Right atrium auricular region (tissue), 2 donors: ENCODE data around the gene CACNG1. TPM values are rescaled to one million over a fixed set of nuclear protein-coding genes. Genes with fewer than 3 reads are reported as not detected.

Source experiments
- DNase-seq: peaks from one replicate; pipeline ENCODE4 v3.0.0-alpha.2; 2019; ENCODE audit warnings: low spot score
- H3K27ac ChIP-seq, 2 donors: fragments of 200-600 bp; sonication (generic); 1 replicate in 1 of 2; 2 replicates in 1 of 2; pipeline ENCODE4 v1.5.1; 2016 to 2019
- H3K27me3 ChIP-seq, 2 donors: fragments of 200-600 bp; sonication (generic); one replicate each; pipeline versions ENCODE4 v1.5.1 to v1.6.0; 2017 to 2019
- H3K36me3 ChIP-seq: fragments of 200-600 bp; sonication (generic); one replicate; pipeline ENCODE4 v1.5.1; 2016
- H3K4me1 ChIP-seq, 2 donors: fragments of 200-600 bp; sonication (generic); one replicate each; pipeline versions ENCODE4 v1.5.1 to v1.6.0; 2017 to 2019
- H3K4me3 ChIP-seq, 2 donors: fragments of 200-600 bp; sonication (generic); 1 replicate in 1 of 2; 2 replicates in 1 of 2; pipeline ENCODE4 v1.5.1; 2017 to 2019; ENCODE audit warnings: mild to moderate bottlenecking in 1 of 2, moderate library complexity in 1 of 2
- H3K9me3 ChIP-seq, 2 donors: fragments of 200-600 bp; sonication (generic); one replicate each; pipeline ENCODE4 v1.5.1; 2019
- CTCF ChIP-seq, 2 donors: fragments of 200-600 bp; sonication (generic); IDR thresholded peaks; one replicate each; pipeline ENCODE4 v1.5.1; 2019; ENCODE audit warnings: antibody characterized with exemption in 2 of 2
- total RNA-seq, 2 donors: library from RNA; depleted of rRNA; stranded (reverse); fragments of >200 nt; gene quantifications; one replicate each; pipeline ENCODE4 v1.1.0, GENCODE V29; 2016

Gene CACNG1
- total RNA-seq, 2 donors from 2014 or later = not detected

- no peak for TF ChIP-seq CTCF (IDR thresholded peaks at IDR 0.05)
- H3K36me3 ChIP-seq = no peaks in the 10 kb centered on the region
- H3K4me3 ChIP-seq = no peak overlapping the region
- no peak for DNase-seq
- H3K4me1 ChIP-seq = no peaks in the 10 kb centered on the region
- no peaks in the 10 kb centered on the region for H3K9me3 ChIP-seq
- H3K27me3 ChIP-seq = no peaks in the 10 kb centered on the region
- no peak overlapping the region for H3K27ac ChIP-seq
Measured at GRCh38 chr17:67066717-67067116, 22.4 kb downstream of the CACNG1 start.

- Histone ChIP-seq H3K27ac (no peak overlapping the region), H3K27me3 (no peaks in the 10 kb centered on the region)
- TF ChIP-seq CTCF (IDR thresholded peaks at IDR 0.05) = no peak
Measured at GRCh38 chr17:67067571-67068482, 23.5 kb downstream of the CACNG1 start.

GRCh38 chr17:67068999-67069398 lies 24.6 kb downstream of the CACNG1 start:
- H3K36me3 ChIP-seq = peaks cover 5% of the 10 kb centered on the region
- no peak for TF ChIP-seq CTCF (IDR thresholded peaks at IDR 0.05)

More at GRCh38 chr17:67067571-67068482, 23.5 kb downstream of the CACNG1 start:
- Histone ChIP-seq H3K4me1 (no peaks in the 10 kb centered on the region), H3K36me3 (peaks cover 5% of the 10 kb centered on the region), H3K4me3 (no peak overlapping the region), H3K9me3 (no peaks in the 10 kb centered on the region)
- no peak for DNase-seq

GRCh38 chr17:67069603-67070136 lies 25.3 kb downstream of the CACNG1 start:
- no peak overlapping the region for H3K27ac ChIP-seq
- H3K9me3 ChIP-seq = no peaks in the 10 kb centered on the region
- H3K27me3 ChIP-seq = no peaks in the 10 kb centered on the region
- no peak for DNase-seq
- H3K4me1 ChIP-seq = no peaks in the 10 kb centered on the region
- no peak for TF ChIP-seq CTCF (IDR thresholded peaks at IDR 0.05)
- no peak overlapping the region for H3K4me3 ChIP-seq
- H3K36me3 ChIP-seq = peaks cover 5% of the 10 kb centered on the region

More at GRCh38 chr17:67068999-67069398, 24.6 kb downstream of the CACNG1 start:
- no peak overlapping the region for H3K4me3 ChIP-seq
- H3K27me3 ChIP-seq = no peaks in the 10 kb centered on the region
- no peak overlapping the region for H3K27ac ChIP-seq
- no peak for DNase-seq
- H3K4me1 ChIP-seq = no peaks in the 10 kb centered on the region
- no peaks in the 10 kb centered on the region for H3K9me3 ChIP-seq

GRCh38 chr17:67071595-67071994 lies 27.2 kb downstream of the CACNG1 start:
- Histone ChIP-seq H3K9me3 (no peaks in the 10 kb centered on the region), H3K27me3 (no peaks in the 10 kb centered on the region), H3K36me3 (peaks cover 12% of the 10 kb centered on the region), H3K4me3 (no peak overlapping the region), H3K4me1 (no peaks in the 10 kb centered on the region), H3K27ac (no peak overlapping the region)
- TF ChIP-seq CTCF (IDR thresholded peaks at IDR 0.05) = no peak
- no peak for DNase-seq
